OCI-LY7 (cell line): ENCODE data around the gene MARK3. TPM values are rescaled to one million over a fixed set of nuclear protein-coding genes. Genes with fewer than 3 reads are reported as not detected.

Experiments
- BruUV-seq: library from RNA; stranded (reverse); fragments of 400-500 nt; replicated peaks from 2 replicates; lab custom pipeline; 2021; lab: Mats Ljungman, UMichigan
- CTCF ChIA-PET: fragments of 300-600 bp; sonication (Branson Sonifier 250); formaldehyde crosslinking; loops from one replicate; lab custom pipeline; 2022; ENCODE audit warnings: antibody characterized with exemption; ENCODE audit not compliant: unreplicated experiment; lab: Charles Lee
- POLR2A ChIA-PET: fragments of 300-600 bp; sonication (Branson Sonifier 250); formaldehyde crosslinking; loops from one replicate; lab custom pipeline; 2022; ENCODE audit warnings: antibody characterized with exemption; lab: Charles Lee
- DNase-seq: peaks from one replicate; pipeline ENCODE4 v3.0.0-alpha.2; 2015; ENCODE audit warnings: low spot score
- H2AFZ ChIP-seq: fragments of 200-600 bp; sonication (generic), shearing (Covaris generic); 2 replicates; pipeline ENCODE4 v1.6.1; 2014; ENCODE audit warnings: mild to moderate bottlenecking, antibody characterized with exemption, low read length, moderate library complexity
- H3K27ac ChIP-seq: fragments of 200-600 bp; sonication (generic); 2 replicates; pipeline ENCODE4 v1.5.1; 2014; ENCODE audit warnings: mixed run types, low read depth, mild to moderate bottlenecking, moderate library complexity, low read length, inconsistent platforms; ENCODE audit not compliant: poor library complexity, severe bottlenecking
- H3K36me3 ChIP-seq: fragments of 200-600 bp; sonication (generic); 2 replicates; pipeline ENCODE4 v1.6.1; 2014; ENCODE audit warnings: mild to moderate bottlenecking, antibody characterized with exemption, low read length, moderate library complexity, mixed read lengths; ENCODE audit not compliant: insufficient read depth
- H3K4me1 ChIP-seq: fragments of 200-600 bp; sonication (generic); 2 replicates; pipeline ENCODE4 v1.5.1; 2014; ENCODE audit warnings: mild to moderate bottlenecking, low read length; ENCODE audit not compliant: insufficient read depth, poor library complexity, severe bottlenecking
- H3K4me2 ChIP-seq: fragments of 200-600 bp; sonication (generic); 2 replicates; pipeline ENCODE4 v1.6.1; 2014; ENCODE audit warnings: mild to moderate bottlenecking, low read length
- H3K4me3 ChIP-seq: fragments of 200-600 bp; sonication (generic); 2 replicates; pipeline ENCODE4 v1.5.1; 2014; ENCODE audit warnings: mild to moderate bottlenecking, low read depth, low read length; ENCODE audit not compliant: poor library complexity, severe bottlenecking
- H3K79me2 ChIP-seq: fragments of 200-600 bp; sonication (generic); 2 replicates; pipeline ENCODE4 v1.6.1; 2016; ENCODE audit warnings: low read depth, mild to moderate bottlenecking, low read length, moderate library complexity, mixed read lengths; ENCODE audit not compliant: insufficient read depth
- H3K9me2 ChIP-seq: fragments of 200-600 bp; sonication (generic); 2 replicates; pipeline ENCODE4 v1.6.1; 2016; ENCODE audit warnings: mild to moderate bottlenecking, low read length, mixed read lengths; ENCODE audit not compliant: insufficient read depth
- H3K9me3 ChIP-seq: fragments of 200-600 bp; sonication (generic); 2 replicates; pipeline ENCODE4 v1.6.1; 2014; ENCODE audit warnings: mild to moderate bottlenecking, mixed run types, low read length, mixed read lengths
- H4K20me1 ChIP-seq: fragments of 200-600 bp; sonication (generic); 2 replicates; pipeline ENCODE4 v1.6.1; 2014; ENCODE audit warnings: mild to moderate bottlenecking, antibody characterized with exemption, low read length, moderate library complexity, mixed read lengths; ENCODE audit not compliant: insufficient read depth
- EZH2phosphoT487 ChIP-seq: fragments of 200-600 bp; sonication (generic); IDR thresholded peaks from 2 replicates; pipeline ENCODE4 v1.6.1; 2018; ENCODE audit warnings: low read depth, borderline replicate concordance, mild to moderate bottlenecking, mixed run types, antibody characterized with exemption, low read length, moderate library complexity, mixed read lengths
- intact Hi-C: fragments of 100-400 bp; cut with micrococcal nuclease; formaldehyde crosslinking; loops from one replicate; pipeline ENCODE4 v1.10.0; 2022; ENCODE audit not compliant: unreplicated experiment
- total RNA-seq, 2 experiments: library from RNA; depleted of rRNA in 1 of 2; stranded (reverse); fragments of >200 nt in 1 of 2; shearing (Covaris generic) in 1 of 2; gene quantifications; 2 replicates each; pipeline ENCODE4 v1.2.3, GENCODE V29; 2014 to 2022
- TF ChIP-seq, protein P1 (sequence below): fragments of 200-600 bp; sonication (generic); conservative IDR thresholded peaks from 2 replicates; pipeline ENCODE4 v1.5.1; 2014; ENCODE audit warnings: mild to moderate bottlenecking, antibody characterized with exemption, low read length, moderate library complexity, mixed read lengths

The MARK3 gene
- total RNA-seq, 2 experiments from 2014 or later = 70.8 to 83.6 TPM

- BruUV-seq = no TSS peak
- CTCF ChIA-PET = no interaction called here
- TF ChIP-seq, protein P1, sequence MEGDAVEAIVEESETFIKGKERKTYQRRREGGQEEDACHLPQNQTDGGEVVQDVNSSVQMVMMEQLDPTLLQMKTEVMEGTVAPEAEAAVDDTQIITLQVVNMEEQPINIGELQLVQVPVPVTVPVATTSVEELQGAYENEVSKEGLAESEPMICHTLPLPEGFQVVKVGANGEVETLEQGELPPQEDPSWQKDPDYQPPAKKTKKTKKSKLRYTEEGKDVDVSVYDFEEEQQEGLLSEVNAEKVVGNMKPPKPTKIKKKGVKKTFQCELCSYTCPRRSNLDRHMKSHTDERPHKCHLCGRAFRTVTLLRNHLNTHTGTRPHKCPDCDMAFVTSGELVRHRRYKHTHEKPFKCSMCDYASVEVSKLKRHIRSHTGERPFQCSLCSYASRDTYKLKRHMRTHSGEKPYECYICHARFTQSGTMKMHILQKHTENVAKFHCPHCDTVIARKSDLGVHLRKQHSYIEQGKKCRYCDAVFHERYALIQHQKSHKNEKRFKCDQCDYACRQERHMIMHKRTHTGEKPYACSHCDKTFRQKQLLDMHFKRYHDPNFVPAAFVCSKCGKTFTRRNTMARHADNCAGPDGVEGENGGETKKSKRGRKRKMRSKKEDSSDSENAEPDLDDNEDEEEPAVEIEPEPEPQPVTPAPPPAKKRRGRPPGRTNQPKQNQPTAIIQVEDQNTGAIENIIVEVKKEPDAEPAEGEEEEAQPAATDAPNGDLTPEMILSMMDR = no peak
These were observed 43.7 kb upstream of the MARK3 start for GRCh38 chr14:103341250-103342129.

DNA sequence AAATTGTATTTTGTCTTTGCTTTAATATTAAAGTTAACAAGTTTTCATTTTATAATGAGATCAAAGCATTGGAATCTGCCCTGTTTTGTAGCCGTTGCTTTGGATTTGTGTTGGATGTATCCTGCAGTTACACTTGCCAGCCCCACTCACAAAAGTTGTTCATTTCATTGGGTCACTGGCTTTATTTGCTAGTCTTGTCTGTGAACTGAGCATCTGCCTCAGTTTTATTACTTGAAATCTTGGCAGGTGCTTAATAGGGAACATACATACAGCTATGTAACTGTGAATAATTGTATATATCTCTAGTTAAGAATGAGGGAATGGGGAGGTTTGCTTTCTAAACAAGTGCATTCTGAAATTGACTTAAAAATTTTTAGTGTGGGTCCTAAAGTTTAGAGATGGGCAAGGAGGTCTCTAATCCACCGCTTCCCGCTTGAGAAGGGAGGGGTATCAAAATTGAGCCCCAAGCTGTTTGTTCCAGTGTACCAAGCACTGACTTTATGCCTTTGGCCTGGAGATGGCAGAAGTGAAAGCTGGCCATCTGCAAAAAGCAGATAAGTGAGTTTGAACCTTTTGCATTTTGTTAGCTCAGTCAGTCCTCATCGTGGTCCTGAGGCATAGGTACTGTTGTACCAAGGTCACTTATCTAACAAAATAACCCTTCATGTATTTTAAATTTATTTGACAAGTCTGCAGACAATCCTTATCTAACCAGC lies 41.9 kb upstream of the MARK3 start:
- ChIA-PET POLR2A (interaction anchor here (1.3 kb wide), 1 partner anchor 14 kb away, joined by 3 read pairs; no protein-coding TSS in a partner anchor), CTCF (no interaction called here)
- peaks cover 39% of the 10 kb centered on the region for H4K20me1 ChIP-seq
- peaks cover 71% of the 10 kb centered on the region for H3K36me3 ChIP-seq
- H3K4me3 ChIP-seq = no peak overlapping the region
- TF ChIP-seq, protein P1 = no peak
- TF ChIP-seq EZH2phosphoT487 = no peak
- H2AFZ ChIP-seq = no peak overlapping the region
- no TSS peak for BruUV-seq
- intact Hi-C loops = no loop called here
- no peaks in the 10 kb centered on the region for H3K9me2 ChIP-seq
- no peak for DNase-seq
- H3K4me1 ChIP-seq = no peaks in the 10 kb centered on the region
- H3K4me2 ChIP-seq = no peak overlapping the region
- H3K79me2 ChIP-seq = peaks cover 5% of the 10 kb centered on the region; the same call in 1 of the 2 replicates
- no peaks in the 10 kb centered on the region for H3K9me3 ChIP-seq
- no peak overlapping the region for H3K27ac ChIP-seq

More at GRCh38 chr14:103341250-103342129, 43.7 kb upstream of the MARK3 start:
- no peak overlapping the region for H3K27ac ChIP-seq
- H2AFZ ChIP-seq = no peak overlapping the region
- POLR2A ChIA-PET = interaction anchor here (0.6 to 0.7 kb wide), 2 partner anchors 11 to 74 kb away, joined by 3 to 8 read pairs; no protein-coding TSS in a partner anchor
- H3K4me2 ChIP-seq = no peak overlapping the region
- H3K9me2 ChIP-seq = no peaks in the 10 kb centered on the region
- no peak overlapping the region for H3K4me3 ChIP-seq
- H3K79me2 ChIP-seq = peaks cover 23% of the 10 kb centered on the region; the same call in 1 of the 2 replicates
- no peaks in the 10 kb centered on the region for H3K9me3 ChIP-seq
- DNase-seq = no peak
- no peaks in the 10 kb centered on the region for H3K4me1 ChIP-seq
- peaks cover 46% of the 10 kb centered on the region for H4K20me1 ChIP-seq
- intact Hi-C loops = no loop called here
- H3K36me3 ChIP-seq = peaks cover 90% of the 10 kb centered on the region
